Measurements from ENCODE around the gene MRPL36.

- TF ChIP-seq CTCF (conservative IDR thresholded peaks at IDR 0.05 in 1 of 2, IDR thresholded peaks at IDR 0.05 in 1 of 2; ENCODE audit: low read depth in 1 of 2, low read length in 2 of 2) (no peak), EZH2 (IDR thresholded peaks at IDR 0.05; ENCODE audit: low read length, missing control alignments) (no peak)
These were observed 45.0 kb downstream of the MRPL36 start for GRCh38 chr5:1754531-1755220.
